IPS DF 19.7 (cell line): ENCODE data around the gene ZFY.
"Not testable (repeated sequence)": the region's sequence is repeated elsewhere in the genome, so short reads cannot be mapped to it uniquely, and the experiment has no call there.

ENCODE experiments used
- DNase-seq: peaks from one replicate; pipeline ENCODE4 v3.0.0-alpha.2; 2013; ENCODE audit warnings: low read depth, low spot score

ZFY gene

DNA sequence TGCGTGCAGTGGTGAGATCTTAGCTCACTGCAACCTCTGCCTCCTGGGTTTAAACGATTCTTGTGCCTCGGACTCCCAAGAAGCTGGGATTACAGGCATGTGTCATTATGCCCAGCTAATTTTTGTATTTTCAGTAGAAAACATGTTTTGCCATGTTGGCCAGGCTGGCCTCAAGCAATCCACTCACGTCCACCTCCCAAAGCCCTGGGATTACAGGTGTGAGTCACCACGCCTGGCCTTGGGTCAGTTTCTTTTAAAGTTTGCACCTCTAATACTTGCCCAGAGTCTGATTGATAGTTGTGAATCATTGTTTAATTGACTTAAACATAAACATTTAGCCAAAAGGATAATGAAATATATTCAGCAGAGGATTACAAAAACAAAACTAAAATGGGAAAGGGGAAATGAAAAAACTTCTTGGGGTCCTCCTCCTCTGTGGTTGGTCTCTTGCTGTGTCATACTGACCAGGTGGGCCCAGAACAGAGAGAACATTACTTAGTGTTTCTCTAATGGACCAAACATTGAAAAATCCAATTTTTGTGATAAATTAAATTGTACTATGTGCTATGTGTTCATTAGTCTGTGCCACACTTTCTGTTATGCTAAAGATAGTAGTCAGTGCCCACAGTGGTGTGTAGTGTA is 38.0 kb downstream of the ZFY start:
- DNase-seq, result no peak

DNA sequence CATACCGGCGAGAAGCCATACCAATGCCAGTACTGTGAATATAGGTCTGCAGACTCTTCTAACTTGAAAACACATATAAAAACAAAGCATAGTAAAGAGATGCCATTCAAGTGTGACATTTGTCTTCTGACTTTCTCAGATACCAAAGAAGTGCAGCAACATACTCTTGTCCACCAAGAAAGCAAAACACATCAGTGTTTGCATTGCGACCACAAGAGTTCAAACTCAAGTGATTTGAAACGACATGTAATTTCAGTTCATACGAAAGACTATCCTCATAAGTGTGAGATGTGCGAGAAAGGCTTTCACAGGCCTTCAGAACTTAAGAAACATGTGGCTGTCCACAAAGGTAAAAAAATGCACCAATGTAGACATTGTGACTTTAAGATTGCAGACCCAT is 44.1 kb downstream of the ZFY start:
- DNase-seq, result no peak

DNA sequence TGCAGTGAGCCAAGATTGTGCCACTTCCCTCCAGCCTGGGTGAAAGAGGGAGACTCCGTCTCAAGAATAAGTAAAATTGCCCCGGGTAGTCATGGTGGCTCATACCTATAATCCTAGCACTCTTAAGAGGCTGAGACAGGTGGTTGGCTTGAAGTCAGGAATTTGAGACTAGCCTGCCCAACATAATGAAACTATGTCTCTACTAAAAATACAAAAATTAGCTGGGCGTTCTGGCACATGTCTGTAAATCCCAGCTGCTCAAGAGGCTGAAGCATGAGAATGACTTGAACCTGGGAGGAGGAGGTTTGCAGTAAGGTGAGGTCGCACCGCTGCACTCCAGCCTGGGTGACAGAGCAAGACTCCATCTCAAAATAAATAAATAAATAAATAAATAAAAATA is 49.3 kb downstream of the ZFY start:
- no peak for DNase-seq

DNA sequence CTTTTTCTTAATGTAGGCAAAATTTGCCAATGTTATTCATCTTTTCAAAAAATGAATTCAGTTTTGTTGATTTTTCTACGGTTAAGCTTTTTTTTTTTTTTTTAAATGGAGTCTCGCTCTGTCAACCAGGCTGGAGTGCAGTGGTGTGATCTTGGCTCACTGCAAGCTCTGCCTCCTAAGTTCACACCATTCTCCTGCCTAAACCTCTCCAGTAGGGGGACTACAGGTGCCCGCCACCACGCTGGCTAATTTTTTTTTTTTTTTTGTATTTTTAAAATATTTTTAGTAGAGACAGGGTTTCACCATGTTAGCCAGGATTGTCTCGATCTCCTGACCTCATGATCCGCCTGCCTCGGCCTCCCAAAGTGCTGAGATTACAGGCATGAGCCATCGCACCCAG is 52.0 kb downstream of the ZFY start:
- DNase-seq, result not testable (repeated sequence)

DNA sequence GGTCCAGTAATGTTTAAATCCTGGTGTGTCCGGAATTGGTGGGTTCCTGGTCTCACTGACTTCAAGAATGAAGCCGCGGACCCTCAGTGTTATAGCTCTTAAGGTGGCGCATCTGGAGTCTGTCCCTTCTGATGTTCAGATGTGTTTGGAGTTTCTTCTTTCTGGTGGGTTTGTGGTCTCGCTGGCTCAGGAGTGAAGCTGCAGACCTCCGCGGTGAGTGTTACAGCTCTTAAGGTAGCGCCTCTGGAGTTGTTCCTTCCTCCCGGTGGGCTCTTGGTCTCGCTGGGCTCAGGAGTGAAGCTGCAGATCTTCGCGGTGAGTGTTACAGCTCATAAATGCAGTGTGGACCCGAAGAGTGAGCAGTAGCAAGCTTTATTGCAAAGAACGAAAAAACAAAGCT is 62.2 kb downstream of the ZFY start:
- DNase-seq, result not testable (repeated sequence)

DNA sequence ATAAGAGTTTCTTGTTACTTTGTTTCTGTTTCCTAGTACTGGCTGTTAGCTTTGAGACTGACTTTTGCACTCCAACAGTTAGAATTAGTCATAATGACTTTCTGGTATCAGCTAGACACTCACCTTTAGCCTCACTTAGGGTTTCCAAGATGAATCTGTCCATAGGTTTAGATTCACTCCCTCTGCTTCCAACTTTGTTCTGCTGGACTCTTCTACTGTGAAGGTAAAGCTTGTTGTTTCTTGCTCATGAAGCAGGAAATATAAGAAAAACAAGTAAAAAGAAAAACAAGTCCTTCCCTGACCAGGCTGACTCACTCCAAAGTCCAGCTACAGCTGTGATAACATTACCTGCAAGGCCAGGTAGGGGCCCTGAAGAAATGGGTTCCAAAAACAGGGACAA is 67.0 kb downstream of the ZFY start:
- no peak for DNase-seq

DNA sequence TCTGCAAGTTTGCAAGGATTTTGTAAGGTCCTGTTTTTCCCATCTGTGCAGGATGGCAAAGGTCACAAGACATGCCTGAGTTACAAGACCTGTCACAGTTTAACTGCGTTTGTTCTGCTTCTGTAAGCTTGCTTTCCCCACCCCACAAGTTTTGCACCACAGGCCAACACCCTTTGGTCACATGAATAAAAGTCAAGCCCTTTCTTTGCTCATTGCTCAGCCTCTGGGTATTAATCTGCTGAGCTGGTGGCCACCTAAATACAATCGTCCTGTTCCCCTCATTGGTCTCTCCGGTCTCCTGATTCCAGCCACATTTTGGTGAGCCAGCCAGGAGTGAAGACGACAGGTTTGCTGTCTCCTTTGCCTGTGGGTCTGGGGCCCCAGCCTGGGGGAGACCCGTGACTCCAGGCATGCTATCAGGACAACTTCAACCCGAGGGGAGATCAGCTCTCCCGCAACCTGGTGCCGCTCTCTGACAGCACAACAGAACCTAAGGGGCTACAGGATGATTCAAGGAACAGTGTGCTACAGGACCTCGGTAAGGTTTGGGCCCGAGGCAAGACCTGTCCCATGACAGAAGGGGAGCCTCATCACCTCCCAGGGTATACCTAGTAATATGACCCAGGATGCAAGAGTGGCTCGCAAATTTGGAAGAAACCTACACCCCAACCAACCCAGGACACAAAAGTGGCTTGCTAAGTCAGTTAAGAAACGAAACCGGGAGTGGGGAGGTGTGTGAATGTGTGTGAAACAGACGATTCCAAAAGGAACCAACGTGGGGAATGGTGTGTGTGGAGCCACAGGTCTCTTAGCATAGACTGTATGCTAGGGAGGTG is 67.7 kb downstream of the ZFY start:
- DNase-seq, result no peak

DNA sequence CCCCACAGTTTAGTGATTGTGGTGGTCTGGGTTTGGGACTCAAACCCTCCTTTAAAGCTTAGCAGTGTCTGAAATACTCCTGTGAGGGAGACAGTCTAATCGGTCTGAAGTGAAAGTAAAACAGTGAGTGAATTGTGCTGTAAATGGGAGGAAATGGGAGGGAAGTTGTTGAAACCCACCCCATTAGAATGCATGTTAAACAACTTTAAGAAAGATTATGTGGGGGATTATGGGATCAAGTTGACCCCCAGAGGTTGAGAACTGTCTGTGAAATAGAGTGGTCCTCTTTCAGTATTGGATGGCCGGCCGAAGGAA is 68.3 kb downstream of the ZFY start:
- DNase-seq, result no peak

DNA sequence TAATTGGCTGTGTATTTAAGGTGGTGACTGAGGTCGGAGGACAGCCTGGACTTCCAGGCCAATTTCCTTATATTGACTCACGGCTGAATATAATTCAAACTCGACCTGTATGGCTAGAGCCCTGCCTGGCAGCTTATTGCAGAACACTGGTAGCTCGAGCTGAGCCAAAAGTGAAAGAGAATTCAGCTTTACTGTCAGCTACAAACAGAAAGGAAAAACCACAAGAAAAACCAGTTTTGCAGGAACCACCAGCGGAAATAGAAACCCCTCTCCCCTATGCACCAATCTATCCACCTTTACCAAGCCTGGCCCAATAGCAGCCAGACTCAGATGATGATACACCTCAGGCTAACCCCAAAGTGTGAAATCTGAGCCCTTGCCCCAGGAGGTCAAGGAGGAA is 68.7 kb downstream of the ZFY start:
- peak; percentile 38 for DNase-seq

DNA sequence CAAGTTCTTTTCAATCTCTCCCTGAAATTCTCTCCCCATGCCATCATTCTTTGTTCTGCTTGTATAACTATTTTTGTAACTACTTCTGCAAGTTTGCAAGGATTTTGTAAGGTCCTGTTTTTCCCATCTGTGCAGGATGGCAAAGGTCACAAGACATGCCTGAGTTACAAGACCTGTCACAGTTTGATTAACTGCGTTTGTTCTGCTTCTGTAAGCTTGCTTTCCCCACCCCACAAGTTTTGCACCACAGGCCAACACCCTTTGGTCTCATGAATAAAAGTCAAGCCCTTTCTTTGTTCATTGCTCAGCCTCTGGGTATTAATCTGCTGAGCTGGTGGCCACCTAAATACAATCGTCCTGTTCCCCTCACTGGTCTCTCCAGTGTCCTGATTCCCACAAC is 70.8 kb downstream of the ZFY start:
- DNase-seq, result not testable (repeated sequence)

DNA sequence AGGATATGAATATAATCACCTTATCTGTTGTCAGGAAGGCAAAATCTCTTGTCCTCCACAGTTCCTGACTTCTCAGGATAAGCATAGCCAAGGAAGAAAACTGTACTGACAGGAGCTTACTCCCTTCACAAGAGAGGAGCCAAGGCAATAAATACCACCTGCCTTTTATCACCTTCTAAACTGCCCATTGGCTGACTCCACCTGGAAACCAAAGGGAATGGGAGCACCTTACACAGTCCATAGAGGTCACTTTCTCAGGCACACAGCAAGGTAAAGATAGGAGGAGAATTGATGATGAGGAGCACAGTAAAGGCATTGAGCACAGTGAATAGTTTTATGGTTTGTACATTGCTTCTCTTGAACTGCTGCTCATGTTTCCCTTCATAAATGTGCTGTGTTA is 72.8 kb downstream of the ZFY start:
- no peak for DNase-seq

DNA sequence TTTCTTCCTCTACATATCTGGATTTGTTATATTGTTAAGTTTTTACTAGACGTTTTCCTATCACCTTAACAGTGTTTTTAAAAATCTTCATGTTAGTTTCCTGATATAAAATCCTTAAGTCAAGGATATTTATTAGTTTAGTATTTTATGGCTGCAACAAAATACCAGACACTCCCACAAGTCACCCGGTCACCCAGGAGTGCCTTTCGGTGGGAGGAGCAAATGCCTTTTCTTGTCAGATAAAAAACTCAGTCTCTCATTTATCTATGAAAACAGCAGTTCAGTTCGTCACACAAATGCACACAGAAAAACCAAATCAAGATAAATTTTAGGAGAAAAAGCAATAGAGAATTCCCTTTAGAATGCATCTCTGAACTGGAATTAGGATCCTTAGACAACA is 77.0 kb downstream of the ZFY start:
- DNase-seq, result no peak

DNA sequence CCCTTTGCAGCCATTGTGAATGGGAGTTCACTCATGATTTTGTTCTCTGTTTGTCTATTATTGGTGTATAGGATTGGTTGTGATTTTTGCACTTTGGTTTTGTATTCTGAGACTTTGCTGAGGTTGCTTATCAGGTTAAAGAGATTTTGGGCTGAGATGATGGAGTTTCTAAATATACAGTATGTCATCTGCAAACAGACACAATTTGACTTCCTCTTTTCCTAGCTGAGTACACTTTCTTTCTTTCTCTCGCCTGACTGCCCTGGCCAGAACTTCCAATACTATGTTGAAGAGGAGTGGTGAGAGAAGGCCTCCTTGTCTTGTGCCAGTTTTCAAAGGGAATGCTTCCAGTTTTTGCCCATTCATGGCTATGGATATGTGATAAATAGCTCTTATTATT is 81.4 kb downstream of the ZFY start:
- DNase-seq, result no peak

DNA sequence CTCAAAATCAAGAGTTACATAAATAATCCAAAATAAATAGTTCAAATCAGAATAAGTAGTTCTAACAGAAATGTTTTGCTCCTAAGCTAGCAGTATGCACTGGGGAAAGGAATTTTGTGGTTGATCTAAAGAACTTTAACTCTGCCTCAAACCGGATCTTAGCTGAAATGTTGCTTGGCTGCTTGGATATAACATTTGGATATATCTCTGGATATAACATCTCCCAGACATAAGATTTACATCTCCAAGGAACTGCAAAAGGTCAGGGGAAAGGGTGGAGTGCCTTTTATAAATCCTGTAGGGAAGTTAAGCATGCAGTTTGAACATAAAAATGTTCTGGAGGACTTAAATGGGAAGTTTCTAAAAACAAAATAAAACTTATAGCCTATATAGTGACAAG is 83.4 kb downstream of the ZFY start:
- DNase-seq, result no peak

DNA sequence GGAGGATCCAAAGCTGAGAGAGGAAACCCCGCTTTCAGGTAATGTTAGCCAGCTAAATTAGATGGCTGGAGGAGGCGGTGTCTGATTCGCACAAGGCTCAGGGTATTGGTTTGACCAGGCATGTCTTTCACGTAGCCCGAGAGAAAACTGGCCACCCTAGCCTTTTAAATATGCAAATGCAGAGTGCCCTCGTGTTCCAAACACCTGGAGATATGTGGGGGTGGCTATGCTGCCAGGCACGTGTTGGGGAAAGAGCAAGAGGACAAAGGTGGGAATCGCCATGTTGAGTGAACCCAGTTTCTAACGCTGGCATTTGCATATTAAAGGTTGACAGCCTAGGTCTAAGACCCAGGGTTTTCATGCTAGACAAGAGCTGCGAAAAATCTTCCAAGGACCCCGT is 84.4 kb downstream of the ZFY start:
- no peak for DNase-seq

DNA sequence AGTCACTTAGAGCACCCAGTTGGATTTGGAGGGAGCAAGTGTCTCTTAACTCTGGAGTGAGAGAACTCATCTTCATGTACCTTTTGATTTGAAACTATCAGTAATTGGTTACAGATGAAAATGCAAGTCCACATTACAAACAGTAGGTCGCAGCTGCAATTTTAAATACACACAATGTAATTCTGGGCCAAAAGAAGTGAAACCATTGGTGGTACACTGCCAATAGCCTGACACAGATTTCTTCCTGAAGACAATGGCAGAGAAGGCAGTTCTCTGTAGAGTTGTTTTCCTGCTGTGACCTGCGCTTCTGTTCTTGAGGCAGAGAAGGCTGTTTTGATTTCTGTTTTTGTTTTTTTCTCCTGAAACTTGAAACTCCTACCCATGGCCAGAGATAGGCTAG is 86.0 kb downstream of the ZFY start:
- DNase-seq, result no peak

DNA sequence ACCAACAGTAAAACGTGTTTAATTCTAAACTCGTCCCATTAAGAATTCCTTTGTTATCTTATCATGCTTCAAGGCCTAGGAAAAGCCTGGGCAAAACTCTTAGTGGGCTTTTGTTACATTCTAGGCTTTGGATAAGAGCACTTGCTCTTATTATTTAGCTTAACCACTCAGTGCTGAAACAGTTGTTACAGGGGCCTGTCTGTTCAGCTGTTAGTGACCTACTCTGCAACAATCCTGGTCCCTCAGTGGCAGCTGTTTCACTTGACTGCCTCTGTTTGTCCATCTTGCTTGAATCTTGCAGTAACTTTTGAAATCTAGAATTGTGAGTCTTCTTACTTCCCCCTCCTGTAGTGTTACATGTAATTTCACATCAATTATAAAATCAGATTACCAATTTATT is 88.4 kb downstream of the ZFY start:
- DNase-seq, result no peak

DNA sequence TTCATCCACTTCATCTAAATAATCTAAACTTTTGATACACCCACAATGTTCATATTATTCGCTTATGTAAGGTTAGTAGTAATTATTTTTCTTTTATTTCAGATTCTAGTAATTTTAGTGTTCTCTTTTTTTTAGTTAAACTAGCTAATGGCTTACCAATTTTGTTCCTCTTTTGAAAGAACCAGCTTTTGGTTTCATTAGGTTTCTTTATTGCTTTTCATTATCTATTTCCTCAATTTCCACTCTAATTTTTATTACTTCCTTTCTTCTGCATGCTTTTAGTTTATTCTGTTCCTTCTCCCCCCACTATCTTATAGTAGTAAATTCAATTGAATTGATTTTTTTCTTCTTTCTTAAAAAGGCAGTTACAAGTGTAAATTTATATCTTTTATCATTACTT is 90.2 kb downstream of the ZFY start:
- no peak for DNase-seq
